Measurements from ENCODE around the gene TIGAR. TPM values are rescaled to one million over a fixed set of nuclear protein-coding genes. Genes with fewer than 3 reads are reported as not detected.

Gene TIGAR
- total and polyA plus RNA-seq, 2 donors (not counting 3 experiments of a cell fraction or from before 2014, with no cell fraction given) = 5.6 to 31.2 TPM

- no peak overlapping the region for H3K27ac ChIP-seq (ENCODE audit: insufficient read depth, low read depth, low read length)
- no peaks in the 10 kb centered on the region for H4K20me1 ChIP-seq (replicated peaks; ENCODE audit: control insufficient read depth, extremely low read depth, insufficient read depth, low read length)
- no peak overlapping the region for H3K9ac ChIP-seq (replicated peaks; ENCODE audit: extremely low read depth, insufficient read depth, low read length)
- peaks cover 0 to 2% of the 10 kb centered on the region in 2 experiments for H3K27me3 ChIP-seq (ENCODE audit: control insufficient read depth in 2 of 2, insufficient read depth in 2 of 2, low read length in 2 of 2)
- H3K9me3 ChIP-seq (replicated peaks; ENCODE audit: control insufficient read depth, insufficient read depth, low read length) = no peaks in the 10 kb centered on the region
- no peaks in the 10 kb centered on the region for H3K9me1 ChIP-seq (replicated peaks; ENCODE audit: control insufficient read depth, extremely low read depth, insufficient read depth, low read length)
- H2AFZ ChIP-seq (ENCODE audit: low read depth, low read length) = no peak overlapping the region
- no peak overlapping the region for H3K4me3 ChIP-seq (replicated peaks in 1 of 3; ENCODE audit: insufficient read depth in 1 of 3, low read depth in 1 of 3, low read length in 3 of 3)
- no peak overlapping the region for H3K4me2 ChIP-seq (ENCODE audit: insufficient read depth, low read length)
- dilution Hi-C loops (cut with MboI; ENCODE audit: extremely low pct_ligation_motif_present, low sequenced_read_pairs) (no loop called here), intact Hi-C loops (cut with micrococcal nuclease) (no loop called here)
- TF ChIP-seq EZH2 (IDR thresholded peaks at IDR 0.05; ENCODE audit: borderline replicate concordance, low read depth, low read length, severe bottlenecking) (no peak), JUN (IDR thresholded peaks at IDR 0.05; ENCODE audit: borderline replicate concordance, insufficient read depth, insufficient read length, low read depth) (no peak), MYC (IDR thresholded peaks at IDR 0.05; ENCODE audit: low read depth, low read length) (no peak), CTCF (IDR thresholded peaks at IDR 0.05; ENCODE audit: extremely low read depth in 1 of 2, insufficient read depth in 1 of 2, low read depth in 1 of 2, low read length in 2 of 2) (no peak), POLR2AphosphoS5 (IDR thresholded peaks at IDR 0.05; ENCODE audit: insufficient read depth, low read depth, low read length) (no peak), FOS (IDR thresholded peaks at IDR 0.05; ENCODE audit: borderline replicate concordance, insufficient read depth, low read length) (no peak), POLR2A (IDR thresholded peaks at IDR 0.05; ENCODE audit: low read depth, low read length) (no peak), GATA2 (IDR thresholded peaks at IDR 0.05; ENCODE audit: insufficient read depth, insufficient read length, low read depth, low read length) (no peak)
- TF ChIP-seq, protein P1, sequence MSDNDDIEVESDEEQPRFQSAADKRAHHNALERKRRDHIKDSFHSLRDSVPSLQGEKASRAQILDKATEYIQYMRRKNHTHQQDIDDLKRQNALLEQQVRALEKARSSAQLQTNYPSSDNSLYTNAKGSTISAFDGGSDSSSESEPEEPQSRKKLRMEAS (IDR thresholded peaks at IDR 0.05; ENCODE audit: insufficient read depth, insufficient read length) = no peak
- ChIA-PET CTCF (interaction anchor here (1.4 kb wide), 1 partner anchor 244 kb away, joined by 3 read pairs; no protein-coding TSS in a partner anchor), POLR2A (interaction anchor here (0.7 kb wide), 1 partner anchor 7 kb away, joined by 3 read pairs; no protein-coding TSS in a partner anchor)
- BruUV-seq (replicated peaks) = no TSS peak
- no peaks in the 10 kb centered on the region for H3K79me2 ChIP-seq (ENCODE audit: control insufficient read depth, insufficient read depth, low read length)
- H3K36me3 ChIP-seq (ENCODE audit: control insufficient read depth in 2 of 2, extremely low read depth in 1 of 2, insufficient read depth in 2 of 2, low read length in 2 of 2) = no peaks in the 10 kb centered on the region
- no peak for FAIRE-seq
- H3K4me1 ChIP-seq (ENCODE audit: control insufficient read depth, extremely low read depth, insufficient read depth, low read length) = no peaks in the 10 kb centered on the region
- DNase-seq (ENCODE audit: low read depth, low spot score) = no peak
Measured at GRCh38 chr12:4283512-4284255, 37.3 kb upstream of the TIGAR start.
